Measurements from ENCODE around the gene HSF5.

The HSF5 gene

GRCh38 chr17:58382872-58383242, 105.4 kb downstream of the HSF5 start:
- DNase-seq: no peak
- H3K36me3 ChIP-seq (ENCODE audit: insufficient read depth, low read length): no peaks in the 10 kb centered on the region
- H4K20me1 ChIP-seq (ENCODE audit: insufficient read depth, low read length): no peaks in the 10 kb centered on the region
- no peak overlapping the region for H2AFZ ChIP-seq (ENCODE audit: low read depth, low read length)
- H3K27ac ChIP-seq (ENCODE audit: low read length): no peak overlapping the region
- no peak overlapping the region for H3K4me3 ChIP-seq (ENCODE audit: low read depth in 1 of 2, low read length in 2 of 2)
- H3K4me2 ChIP-seq (ENCODE audit: insufficient read depth, low read length): no peak overlapping the region
- TF ChIP-seq, protein P1, sequence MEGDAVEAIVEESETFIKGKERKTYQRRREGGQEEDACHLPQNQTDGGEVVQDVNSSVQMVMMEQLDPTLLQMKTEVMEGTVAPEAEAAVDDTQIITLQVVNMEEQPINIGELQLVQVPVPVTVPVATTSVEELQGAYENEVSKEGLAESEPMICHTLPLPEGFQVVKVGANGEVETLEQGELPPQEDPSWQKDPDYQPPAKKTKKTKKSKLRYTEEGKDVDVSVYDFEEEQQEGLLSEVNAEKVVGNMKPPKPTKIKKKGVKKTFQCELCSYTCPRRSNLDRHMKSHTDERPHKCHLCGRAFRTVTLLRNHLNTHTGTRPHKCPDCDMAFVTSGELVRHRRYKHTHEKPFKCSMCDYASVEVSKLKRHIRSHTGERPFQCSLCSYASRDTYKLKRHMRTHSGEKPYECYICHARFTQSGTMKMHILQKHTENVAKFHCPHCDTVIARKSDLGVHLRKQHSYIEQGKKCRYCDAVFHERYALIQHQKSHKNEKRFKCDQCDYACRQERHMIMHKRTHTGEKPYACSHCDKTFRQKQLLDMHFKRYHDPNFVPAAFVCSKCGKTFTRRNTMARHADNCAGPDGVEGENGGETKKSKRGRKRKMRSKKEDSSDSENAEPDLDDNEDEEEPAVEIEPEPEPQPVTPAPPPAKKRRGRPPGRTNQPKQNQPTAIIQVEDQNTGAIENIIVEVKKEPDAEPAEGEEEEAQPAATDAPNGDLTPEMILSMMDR (IDR thresholded peaks at IDR 0.05; ENCODE audit: borderline replicate concordance, extremely low read depth, low read length, poor library complexity, severe bottlenecking): no peak
- no peak for TF ChIP-seq EZH2 (IDR thresholded peaks at IDR 0.05; ENCODE audit: borderline replicate concordance, low read depth, low read length, severe bottlenecking)
- no peak for ATAC-seq (ENCODE audit: insufficient read depth, low read depth)
- H3K9ac ChIP-seq (ENCODE audit: low read depth, low read length): no peak overlapping the region
- no peaks in the 10 kb centered on the region for H3K9me3 ChIP-seq (ENCODE audit: insufficient read depth, low read length, severe bottlenecking)
- H3K27me3 ChIP-seq (ENCODE audit: insufficient read depth, low read length, poor library complexity): no peaks in the 10 kb centered on the region
- H3K4me1 ChIP-seq (ENCODE audit: insufficient read depth, low read length): peaks cover 37% of the 10 kb centered on the region
- no peaks in the 10 kb centered on the region for H3K79me2 ChIP-seq (ENCODE audit: insufficient read depth, low read length)

GRCh38 chr17:58382108-58382871, 105.9 kb downstream of the HSF5 start:
- no peak for DNase-seq
- H2AFZ ChIP-seq (ENCODE audit: low read depth, low read length): no peak overlapping the region
- H3K27ac ChIP-seq (ENCODE audit: low read length): no peak overlapping the region
- ATAC-seq (ENCODE audit: insufficient read depth, low read depth): peak; percentile 25
- H3K9me3 ChIP-seq (ENCODE audit: insufficient read depth, low read length, severe bottlenecking): no peaks in the 10 kb centered on the region
- H3K27me3 ChIP-seq (ENCODE audit: insufficient read depth, low read length, poor library complexity): no peaks in the 10 kb centered on the region
- H3K4me1 ChIP-seq (ENCODE audit: insufficient read depth, low read length): peaks cover 34% of the 10 kb centered on the region
- no peak overlapping the region for H3K4me3 ChIP-seq (ENCODE audit: low read depth in 1 of 2, low read length in 2 of 2)
- TF ChIP-seq, protein P1 (IDR thresholded peaks at IDR 0.05; ENCODE audit: borderline replicate concordance, extremely low read depth, low read length, poor library complexity, severe bottlenecking): no peak
- TF ChIP-seq EZH2 (IDR thresholded peaks at IDR 0.05; ENCODE audit: borderline replicate concordance, low read depth, low read length, severe bottlenecking): no peak
- H3K9ac ChIP-seq (ENCODE audit: low read depth, low read length): no peak overlapping the region
- H3K79me2 ChIP-seq (ENCODE audit: insufficient read depth, low read length): no peaks in the 10 kb centered on the region
- H4K20me1 ChIP-seq (ENCODE audit: insufficient read depth, low read length): no peaks in the 10 kb centered on the region
- no peaks in the 10 kb centered on the region for H3K36me3 ChIP-seq (ENCODE audit: insufficient read depth, low read length)
- H3K4me2 ChIP-seq (ENCODE audit: insufficient read depth, low read length): no peak overlapping the region

GRCh38 chr17:58381124-58382035, 106.8 kb downstream of the HSF5 start:
- no peak for ATAC-seq (ENCODE audit: insufficient read depth, low read depth)
- H3K4me1 ChIP-seq (ENCODE audit: insufficient read depth, low read length): peaks cover 34% of the 10 kb centered on the region
- no peak overlapping the region for H3K27ac ChIP-seq (ENCODE audit: low read length)
- no peaks in the 10 kb centered on the region for H3K36me3 ChIP-seq (ENCODE audit: insufficient read depth, low read length)
- no peak for DNase-seq
- no peak overlapping the region for H3K4me3 ChIP-seq (ENCODE audit: low read depth in 1 of 2, low read length in 2 of 2)
- no peaks in the 10 kb centered on the region for H4K20me1 ChIP-seq (ENCODE audit: insufficient read depth, low read length)
- TF ChIP-seq EZH2 (IDR thresholded peaks at IDR 0.05; ENCODE audit: borderline replicate concordance, low read depth, low read length, severe bottlenecking): no peak
- TF ChIP-seq, protein P1 (IDR thresholded peaks at IDR 0.05; ENCODE audit: borderline replicate concordance, extremely low read depth, low read length, poor library complexity, severe bottlenecking): no peak
- H3K9ac ChIP-seq (ENCODE audit: low read depth, low read length): no peak overlapping the region
- no peak overlapping the region for H2AFZ ChIP-seq (ENCODE audit: low read depth, low read length)
- H3K27me3 ChIP-seq (ENCODE audit: insufficient read depth, low read length, poor library complexity): no peaks in the 10 kb centered on the region
- no peaks in the 10 kb centered on the region for H3K9me3 ChIP-seq (ENCODE audit: insufficient read depth, low read length, severe bottlenecking)
- H3K4me2 ChIP-seq (ENCODE audit: insufficient read depth, low read length): no peak overlapping the region
- H3K79me2 ChIP-seq (ENCODE audit: insufficient read depth, low read length): no peaks in the 10 kb centered on the region

Measured in DND-41 (cell line).